HG02938 (cell line): ENCODE data around the gene TMEM201.

ENCODE experiments used
- ATAC-seq: cut with Tn5 transposase; IDR thresholded peaks from one replicate; pipeline ENCODE4 v1.9.1; 2021; ENCODE audit warnings: mild to moderate bottlenecking, moderate library complexity; ENCODE audit not compliant: unreplicated experiment

The TMEM201 gene

DNA sequence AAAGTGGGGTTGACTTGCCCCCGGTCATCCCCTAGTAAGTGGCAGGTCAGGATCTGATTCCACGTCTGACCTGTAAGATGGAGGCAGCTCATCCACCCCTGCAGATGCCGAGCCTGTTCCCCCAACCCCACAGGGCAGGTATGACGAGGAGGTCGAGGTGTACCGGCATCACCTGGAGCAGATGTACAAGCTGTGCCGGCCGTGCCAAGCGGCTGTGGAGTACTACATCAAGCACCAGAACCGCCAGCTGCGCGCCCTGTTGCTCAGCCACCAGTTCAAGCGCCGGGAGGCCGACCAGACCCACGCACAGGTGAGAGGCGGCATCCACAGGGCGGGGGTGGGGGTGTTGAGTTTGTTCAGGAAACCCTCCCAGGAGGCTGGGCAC, 9.6 kb downstream of the TMEM201 start:
- ATAC-seq = no peak

DNA sequence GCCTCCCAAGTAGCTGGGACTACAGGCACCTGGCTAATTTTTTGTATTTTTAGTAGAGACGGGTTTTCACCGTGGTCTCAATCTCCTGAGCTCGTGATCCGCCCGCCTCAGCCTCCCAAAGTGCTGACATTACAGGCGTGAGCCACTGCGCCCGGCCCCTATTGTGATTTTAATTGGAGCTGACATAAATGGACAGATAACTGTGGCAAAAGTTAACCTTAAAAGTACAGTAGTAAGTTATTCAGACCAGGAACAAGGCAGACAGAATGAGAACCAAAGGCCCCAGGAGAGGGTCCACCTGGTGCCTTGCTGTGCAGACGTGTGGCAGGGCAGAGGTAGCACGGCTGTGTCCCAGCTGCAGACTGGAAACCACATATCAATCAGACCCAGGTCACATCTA, 11.0 kb downstream of the TMEM201 start:
- ATAC-seq = no peak

DNA sequence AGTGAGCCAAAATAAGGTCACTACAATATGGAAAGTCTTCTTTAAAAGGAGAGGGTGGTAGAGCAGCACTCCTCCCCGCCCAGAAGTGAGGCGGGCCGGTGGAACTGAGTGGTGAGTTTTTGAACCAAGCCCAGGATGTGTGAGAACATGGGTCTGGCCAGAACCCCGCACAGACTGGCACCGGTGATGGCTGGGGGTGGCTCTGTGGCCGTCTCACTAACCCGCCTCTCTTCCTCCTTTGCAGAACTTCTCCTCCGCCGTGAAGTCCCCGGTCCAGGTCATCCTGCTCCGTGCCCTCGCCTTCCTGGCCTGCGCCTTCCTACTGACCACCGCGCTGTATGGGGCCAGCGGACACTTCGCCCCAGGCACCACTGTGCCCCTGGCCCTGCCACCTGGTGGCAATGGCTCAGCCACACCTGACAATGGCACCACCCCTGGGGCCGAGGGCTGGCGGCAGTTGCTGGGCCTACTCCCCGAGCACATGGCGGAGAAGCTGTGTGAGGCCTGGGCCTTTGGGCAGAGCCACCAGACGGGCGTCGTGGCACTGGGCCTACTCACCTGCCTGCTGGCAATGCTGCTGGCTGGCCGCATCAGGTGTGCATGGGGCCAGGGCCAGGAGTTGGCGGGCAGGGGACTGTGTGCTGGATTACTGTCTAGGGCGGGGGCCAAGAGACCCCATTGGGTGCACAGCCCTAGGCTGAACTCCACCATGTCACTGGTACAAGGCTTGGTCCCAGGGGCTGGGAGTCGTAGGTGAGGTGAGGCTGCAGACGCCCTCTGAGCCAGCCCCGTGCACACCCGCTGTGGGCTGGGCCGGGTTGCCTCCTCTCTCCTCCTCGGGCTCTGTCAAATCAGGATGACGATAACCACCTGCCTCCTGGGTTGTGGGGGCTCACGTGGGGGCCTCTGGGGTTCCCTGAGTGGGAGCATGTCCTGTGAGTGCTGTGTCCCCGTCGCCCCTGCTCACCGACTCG, 12.4 kb downstream of the TMEM201 start:
- no peak for ATAC-seq

DNA sequence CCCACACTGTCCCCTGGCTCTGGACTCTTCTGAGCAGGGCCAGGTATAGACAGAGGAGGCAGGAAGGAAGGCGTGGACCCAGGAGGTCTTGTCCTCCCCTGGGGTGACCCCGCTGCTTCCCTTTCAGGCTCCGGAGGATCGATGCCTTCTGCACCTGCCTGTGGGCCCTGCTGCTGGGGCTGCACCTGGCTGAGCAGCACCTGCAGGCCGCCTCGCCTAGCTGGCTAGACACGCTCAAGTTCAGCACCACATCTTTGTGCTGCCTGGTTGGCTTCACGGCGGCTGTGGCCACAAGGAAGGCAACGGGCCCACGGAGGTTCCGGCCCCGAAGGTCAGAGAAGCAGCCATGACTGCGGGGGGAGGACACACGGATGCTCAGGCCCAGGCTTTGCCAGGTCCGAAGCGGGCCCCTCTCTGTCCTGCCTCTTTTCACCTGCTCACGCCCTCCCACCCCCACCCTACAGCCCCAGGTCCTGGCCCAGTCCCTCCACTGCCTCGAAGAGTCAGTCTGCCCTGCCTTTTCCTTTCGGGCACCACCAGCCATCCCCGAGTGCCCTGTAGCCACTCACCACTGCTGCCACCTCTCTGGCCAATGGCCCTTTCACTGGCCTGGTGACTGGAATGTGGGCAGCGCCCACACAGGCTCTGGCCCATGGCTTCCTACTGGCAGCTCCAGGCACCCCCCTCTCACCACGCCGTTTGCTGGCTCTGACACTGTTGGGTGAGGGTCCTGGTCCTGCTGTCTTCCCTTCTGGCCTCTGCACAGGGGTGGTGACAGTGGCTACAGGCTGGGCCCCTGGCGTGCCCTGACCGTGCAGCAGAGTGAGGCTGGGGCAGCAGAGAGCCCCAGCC, 13.5 kb downstream of the TMEM201 start:
- ATAC-seq = no peak

DNA sequence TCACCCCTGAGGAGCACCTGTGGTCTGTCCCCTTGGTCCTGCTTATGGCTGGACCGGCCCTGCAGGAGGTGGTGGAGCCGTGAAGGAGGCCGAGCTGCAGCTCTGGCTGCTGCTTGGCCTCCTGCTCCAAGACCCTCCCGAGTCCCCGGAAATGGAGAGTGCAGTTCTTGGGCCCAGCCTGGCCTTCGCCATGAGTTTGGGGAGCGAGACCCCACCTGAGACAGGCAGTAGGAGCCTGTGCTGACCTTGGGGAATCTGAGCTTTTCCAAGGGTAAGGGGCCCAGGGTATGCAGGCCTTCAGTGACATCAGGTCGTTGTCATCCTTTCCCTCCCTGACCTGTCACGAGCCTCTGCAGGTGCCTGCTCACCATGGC, 14.1 kb downstream of the TMEM201 start:
- no peak for ATAC-seq

DNA sequence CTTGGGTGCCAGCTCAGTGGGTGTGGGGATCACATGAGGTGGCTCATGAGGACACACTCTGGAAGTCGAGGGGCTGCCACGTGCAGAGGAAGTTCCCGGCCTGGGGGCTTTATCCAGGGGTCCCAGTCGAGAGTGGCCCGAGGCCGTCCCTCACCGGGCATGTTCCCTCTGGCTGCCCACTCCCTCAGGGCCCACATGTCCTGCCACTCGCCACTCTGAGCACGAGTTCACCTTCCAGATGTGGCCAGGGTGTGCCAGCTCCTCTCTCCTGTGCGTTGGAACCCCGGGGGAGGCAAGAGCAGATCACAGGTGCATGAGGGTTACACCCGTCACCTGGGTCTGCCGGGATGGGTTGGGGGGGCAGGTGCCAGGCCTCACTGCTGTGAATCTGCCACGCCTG, 14.6 kb downstream of the TMEM201 start:
- ATAC-seq = no peak

DNA sequence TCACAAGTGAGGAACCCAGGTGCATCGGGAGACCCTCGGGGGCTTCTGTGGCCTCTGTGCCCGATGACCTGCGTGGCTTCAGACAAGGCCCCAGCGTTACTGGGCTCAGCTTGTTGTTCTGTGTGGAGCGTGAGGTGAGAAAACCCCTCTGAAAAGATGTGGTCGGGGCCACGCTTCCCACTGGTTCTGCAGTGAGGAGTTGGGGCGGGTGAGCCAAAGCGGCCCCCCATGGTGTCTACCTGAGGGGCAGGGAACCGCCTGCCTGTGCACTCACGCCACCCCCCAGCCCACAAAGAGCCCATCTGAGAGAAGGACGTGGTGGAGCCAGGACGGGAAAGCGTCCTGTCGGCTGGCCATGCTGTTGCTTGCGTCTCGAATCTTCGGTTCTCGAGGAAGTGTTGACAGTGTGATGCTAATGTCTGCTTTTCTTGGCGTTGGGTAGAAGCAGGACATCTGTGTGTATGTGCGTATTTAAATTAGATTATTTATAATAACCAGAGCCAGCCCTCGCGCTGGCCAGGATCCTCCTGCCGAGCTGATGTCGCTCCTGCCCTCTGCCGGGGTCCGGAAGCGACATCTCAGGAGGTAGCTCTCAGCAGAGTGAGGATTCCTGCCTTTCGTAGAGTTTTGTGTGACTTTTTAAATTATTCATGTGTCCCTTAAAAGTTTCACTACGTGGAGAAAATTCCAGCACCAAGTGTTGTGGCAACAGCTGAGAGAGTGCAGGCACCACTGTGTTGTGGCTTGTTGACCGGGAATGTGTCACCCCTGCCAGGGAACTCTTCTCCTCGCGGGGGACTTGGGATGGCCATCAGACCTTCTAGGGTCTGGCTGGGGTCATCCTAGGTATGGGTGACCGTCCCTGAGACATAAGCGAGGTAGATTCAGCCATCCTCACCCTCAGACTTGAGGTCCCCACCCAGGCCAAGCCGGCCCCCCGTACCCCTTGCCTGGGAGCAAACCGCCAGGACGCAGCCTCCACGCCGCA, 15.3 kb downstream of the TMEM201 start:
- ATAC-seq = no peak

DNA sequence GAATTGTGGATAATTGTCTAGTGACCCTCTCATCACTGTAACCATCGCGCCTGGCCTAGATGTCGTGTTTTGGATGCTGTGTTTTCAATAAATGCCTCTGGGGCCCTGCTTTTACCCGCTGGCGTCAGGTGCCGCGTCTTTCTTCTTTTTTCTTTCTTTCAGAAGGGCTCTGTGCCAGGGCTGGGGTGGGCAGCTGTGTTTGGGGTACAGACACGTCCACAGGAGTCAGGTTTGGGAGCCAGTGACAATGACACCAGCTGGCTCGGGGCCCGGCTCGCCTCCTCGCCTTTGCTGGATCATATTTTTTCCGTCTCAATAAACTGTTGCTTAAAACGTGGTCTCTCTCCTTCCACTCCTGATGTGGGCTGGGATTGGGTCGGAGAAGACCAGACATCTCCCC, 16.1 kb downstream of the TMEM201 start:
- ATAC-seq = no peak

DNA sequence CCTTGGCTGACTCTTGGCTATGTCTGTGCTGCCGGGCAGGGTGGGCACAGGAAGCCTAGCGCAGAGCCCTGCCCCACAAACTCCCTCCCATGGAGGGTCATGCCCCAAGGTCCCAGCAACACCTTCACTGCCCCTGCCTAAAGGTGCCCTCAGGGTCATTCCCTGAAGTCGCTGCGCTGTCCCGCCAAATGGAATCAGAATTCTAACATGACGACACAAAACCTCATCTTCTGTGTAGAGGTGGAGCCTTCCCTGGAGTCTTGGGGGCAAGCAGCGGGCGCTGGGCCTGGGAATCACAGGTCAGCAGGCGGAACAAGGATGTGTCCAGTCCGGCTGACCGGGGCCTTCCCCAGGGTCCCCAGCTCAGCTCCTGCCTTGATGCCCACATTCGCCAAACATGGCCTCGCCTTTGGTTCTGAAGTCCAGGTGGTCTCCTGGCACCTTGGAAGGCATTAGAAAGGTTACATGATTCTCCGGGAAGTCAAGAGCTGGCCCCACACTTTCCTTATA, 17.3 kb downstream of the TMEM201 start:
- ATAC-seq = no peak

DNA sequence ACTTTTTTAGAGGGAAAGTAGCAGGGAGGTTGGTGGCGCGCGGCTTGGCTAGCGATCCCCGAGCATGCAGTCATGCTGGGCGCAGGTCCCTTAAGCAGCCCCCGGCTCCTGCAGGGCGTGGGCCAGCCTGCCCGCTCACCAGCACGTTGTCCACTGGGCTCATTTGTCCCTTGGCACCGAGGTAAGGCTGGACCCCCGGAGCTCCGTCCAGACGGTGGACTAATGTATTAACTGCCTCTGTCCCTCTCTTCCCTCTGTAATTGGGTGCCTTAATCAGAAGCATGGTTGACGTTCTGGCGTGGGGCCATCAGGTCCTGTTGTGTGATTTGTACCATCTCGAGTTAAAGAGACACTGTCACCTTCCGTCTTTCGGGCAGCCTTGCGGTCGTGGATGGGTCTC, 17.7 kb downstream of the TMEM201 start:
- ATAC-seq = no peak

DNA sequence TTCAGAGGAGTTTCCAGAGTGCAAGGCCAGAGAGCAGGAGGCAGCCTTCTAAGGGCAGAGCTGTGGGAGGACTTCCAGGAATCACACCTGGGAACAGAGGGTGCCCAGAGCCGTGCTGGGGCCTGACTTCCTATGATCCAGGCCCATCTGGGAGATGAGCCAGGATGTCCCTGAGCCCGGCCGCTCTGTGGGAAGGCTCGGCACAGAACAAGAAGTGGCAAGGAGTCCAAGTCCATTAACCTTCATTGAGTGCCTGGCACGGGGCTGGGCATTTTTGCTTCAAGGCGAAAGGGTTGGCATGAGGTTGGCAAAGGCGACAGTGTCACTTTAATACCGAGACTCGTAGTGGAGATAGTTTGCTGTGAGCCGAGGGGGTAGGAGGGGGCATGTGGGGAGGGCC, 18.2 kb downstream of the TMEM201 start:
- ATAC-seq = no peak

DNA sequence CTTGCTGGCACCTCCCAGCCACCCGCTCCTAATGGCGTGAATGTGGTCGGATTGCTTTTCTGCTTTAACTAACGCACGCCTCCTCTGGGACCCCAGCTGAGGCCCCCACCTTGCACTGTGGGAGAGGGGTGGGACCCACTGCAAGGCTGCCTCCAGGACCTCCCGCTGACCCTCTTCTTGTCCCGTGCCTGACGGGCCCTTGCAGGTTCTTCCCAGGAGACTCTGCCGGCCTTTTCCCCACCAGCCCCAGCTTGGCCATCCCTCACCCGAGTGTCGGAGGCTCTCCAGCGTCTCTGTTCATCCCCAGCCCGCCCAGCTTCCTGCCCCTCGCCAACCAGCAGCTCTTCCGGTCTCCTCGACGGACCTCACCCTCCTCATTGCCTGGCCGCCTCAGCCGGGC, 18.6 kb downstream of the TMEM201 start:
- no peak for ATAC-seq

DNA sequence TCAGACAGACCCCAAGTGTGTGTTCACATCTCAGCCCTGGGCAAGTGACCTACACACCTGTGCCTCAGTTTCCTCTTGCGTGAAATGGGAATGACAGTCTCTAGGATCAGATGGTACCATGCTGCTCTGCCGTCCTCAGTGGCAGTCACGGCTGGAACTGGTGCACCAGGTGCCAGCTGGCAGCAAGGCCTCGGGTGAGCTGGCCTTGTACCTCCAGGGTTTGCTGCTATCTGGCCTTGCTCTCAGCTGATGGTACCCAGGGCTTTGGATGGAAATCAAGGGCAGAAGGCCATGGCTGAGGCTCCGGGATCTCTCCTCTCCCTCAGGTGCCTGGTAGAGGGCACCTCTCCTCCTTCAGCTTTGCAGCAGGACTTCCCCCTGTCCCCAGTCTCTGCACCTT, 21.3 kb downstream of the TMEM201 start:
- no peak for ATAC-seq

DNA sequence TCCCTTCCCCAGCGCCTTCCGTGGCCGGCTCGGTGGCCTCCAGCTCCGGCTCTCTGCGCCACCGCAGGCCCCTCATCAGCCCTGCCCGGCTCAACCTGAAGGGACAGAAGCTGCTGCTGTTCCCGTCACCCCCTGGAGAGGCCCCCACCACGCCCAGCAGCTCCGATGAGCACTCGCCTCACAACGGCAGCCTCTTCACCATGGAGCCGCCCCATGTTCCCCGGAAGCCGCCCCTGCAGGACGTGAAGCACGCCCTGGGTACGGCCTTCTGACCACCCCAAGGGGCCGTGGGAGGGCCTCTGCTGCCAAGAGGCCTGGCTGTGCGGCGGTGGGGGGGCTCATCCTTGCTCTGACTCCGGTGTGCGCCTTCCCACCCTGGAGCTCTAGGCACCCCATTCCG, 21.8 kb downstream of the TMEM201 start:
- ATAC-seq = no peak

DNA sequence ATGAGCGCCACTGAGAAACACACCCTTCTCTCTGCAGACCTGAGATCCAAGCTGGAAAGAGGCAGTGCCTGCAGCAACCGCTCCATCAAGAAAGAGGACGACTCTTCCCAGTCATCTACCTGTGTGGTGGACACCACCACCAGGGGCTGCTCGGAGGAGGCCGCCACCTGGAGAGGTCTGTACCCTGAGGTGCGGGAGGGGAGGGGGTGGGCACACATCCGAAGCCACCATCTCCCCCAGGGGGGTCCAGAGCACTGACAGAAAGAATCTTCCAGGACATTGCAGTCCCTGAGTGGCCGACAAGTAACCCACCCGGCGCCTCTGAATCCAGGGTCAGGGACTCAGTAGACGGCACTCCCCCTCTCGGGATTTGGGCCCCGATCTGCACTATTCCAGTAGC, 23.0 kb downstream of the TMEM201 start:
- no peak for ATAC-seq

DNA sequence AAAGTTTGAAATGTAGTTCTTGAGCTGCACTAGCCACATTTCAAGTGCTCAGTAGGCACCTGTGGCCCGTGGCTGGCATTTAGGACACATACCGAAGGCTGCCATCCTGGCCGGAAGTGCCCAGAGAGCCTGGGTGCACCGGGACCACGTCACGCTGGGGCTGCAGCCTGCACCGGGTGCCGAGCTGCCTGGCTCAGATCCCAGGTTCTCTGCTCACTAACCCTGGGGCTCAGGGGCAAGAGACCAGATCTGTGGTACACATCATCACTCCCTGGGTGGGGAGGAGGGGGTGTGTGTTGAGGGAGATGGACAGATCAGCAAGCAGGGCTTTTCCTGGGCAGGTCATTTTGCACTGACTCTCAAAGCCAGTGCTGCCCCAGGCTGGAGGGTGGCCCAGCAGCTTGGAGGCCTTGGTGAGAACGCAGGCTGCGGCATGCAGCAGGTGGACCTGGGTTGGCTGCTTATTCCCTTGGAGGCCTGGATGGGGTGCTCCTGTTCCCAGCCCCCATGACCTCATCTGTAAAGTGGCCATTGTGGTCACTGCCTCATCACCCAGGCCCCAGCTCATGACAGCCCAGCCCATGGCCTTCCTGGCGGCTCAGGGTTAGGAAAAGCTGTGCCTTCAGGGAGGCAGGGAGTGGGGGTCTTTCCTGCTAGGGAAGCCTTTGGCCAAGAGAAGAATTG, 23.6 kb downstream of the TMEM201 start:
- ATAC-seq = no peak

DNA sequence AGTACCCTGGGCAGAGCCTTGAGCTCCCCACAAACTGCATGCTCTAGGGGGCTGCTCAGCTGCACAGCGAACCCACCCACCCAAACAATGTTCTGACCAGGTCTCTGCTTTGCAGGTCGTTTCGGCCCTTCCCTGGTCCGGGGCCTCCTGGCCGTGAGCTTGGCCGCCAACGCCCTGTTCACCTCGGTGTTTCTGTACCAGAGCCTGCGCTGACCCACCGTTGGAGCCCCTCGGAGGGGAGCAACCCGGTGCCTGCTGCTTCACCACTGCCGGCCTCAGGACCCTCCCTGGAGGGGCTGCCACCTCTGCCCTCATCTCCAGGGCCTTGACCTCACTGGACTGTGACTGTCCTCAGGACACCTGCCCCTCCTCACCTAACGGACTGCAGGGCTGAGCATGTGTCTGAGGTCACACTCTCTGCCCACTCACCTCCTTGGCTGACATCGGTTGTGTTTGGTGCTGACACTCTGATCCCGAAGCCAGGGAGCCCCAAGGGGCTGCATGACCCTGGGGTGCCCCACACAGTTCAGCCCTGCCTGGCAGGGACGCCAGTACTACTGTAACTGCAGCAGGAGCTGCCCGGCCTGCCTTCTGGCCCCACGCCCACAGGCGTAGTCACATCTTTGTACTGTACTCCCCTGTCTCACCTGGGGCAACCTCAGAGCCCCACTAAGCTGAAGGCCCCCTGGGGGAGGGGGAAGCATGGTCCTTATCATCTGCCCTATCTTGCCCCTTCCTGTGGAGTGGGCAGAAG, 24.3 kb downstream of the TMEM201 start:
- ATAC-seq = no peak

DNA sequence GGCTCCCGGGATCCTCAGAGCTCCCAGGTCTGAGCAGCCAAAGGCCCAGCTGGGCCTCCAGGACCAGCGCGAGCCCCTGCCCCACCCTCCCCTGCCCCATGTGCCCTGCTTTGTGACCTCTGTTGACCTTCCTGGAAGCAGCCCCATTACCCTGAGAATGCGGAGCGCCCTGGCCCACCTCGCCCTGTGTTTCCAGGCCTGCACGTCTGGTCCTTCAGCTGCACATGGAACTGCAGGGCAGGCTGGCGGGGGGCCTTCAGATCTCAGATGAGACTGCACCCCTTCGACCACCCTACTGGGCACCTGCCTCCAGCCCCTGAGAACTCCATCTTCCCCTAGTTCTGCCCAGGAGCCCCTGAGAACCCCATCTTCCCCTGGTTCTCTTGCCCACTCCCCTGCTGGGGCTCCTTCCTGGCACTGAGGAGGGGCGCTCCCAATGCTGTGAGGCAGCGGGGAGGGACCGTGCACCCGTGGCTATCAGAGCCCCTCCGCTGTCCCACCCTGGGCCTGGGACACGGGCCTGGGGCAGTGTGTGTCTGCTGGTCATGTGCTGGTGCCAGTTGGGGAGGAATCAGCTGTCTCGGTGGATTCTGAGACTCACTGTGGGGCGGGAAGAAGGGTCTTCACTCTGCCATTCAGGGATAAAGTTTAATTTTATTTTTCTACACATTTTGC, 25.1 kb downstream of the TMEM201 start:
- no peak for ATAC-seq
